ENCODE data around the gene KIF22.
"Not testable (repeated sequence)": the region's sequence is repeated elsewhere in the genome, so short reads cannot be mapped to it uniquely, and the experiment has no call there.

GRCh38 chr16:29833219-29833618, 42.7 kb downstream of the KIF22 start:
- not testable (repeated sequence) for TF ChIP-seq POLR2A (IDR thresholded peaks at IDR 0.05; ENCODE audit: low read length); GATA1 (IDR thresholded peaks at IDR 0.05; ENCODE audit: low read depth, low read length)
